ENCODE data around the gene PCNX4. TPM values are rescaled to one million over a fixed set of nuclear protein-coding genes. Genes with fewer than 3 reads are reported as not detected.

PCNX4 gene
- total RNA-seq, 4 donors from 2014 or later, result 11.3 to 42.8 (median 34.8) TPM

DNA sequence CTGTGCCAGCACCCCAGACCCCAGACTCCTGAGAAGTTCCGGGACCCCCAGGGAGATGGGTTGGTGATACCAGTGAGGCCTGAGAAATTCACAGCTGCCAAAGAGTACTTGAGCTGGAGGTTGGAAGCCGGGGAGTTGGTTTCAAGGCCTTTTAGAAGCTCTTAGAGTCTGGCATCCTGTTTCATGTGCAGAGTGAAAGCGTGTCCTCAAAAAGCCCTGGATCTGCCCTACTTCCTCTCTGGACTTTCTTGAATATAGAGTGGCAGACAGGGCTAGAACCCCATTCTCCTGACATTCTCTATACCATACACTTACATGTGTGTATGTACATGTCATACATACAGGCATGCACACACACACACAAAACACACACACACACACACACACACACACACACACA lies 126.0 kb downstream of the PCNX4 start:
- in situ Hi-C loops (cut with MboI; ENCODE audit: low sequenced_read_pairs in 4 of 4) (loop anchor here in 1 of 4 donors (25.0 kb wide), 1 partner anchor 95 kb away; no protein-coding TSS in a partner anchor), intact Hi-C loops (cut with DNase I; ENCODE audit: low total_unique reads) (no loop called here)
- no peaks in the 10 kb centered on the region for H3K36me3 ChIP-seq
- TF ChIP-seq POLR2A (IDR thresholded peaks at IDR 0.05), result no peak
- H3K9me3 ChIP-seq, result no peaks in the 10 kb centered on the region
- no peaks in the 10 kb centered on the region for H3K27me3 ChIP-seq
- H3K4me3 ChIP-seq, result no peak overlapping the region
- ATAC-seq, result peak in 1 of 2 donors; percentile 38
- DNase-seq, result no peak
- peaks cover 55% of the 10 kb centered on the region in 2 donors for H3K4me1 ChIP-seq
- H3K27ac ChIP-seq, result peak overlapping the region; percentile 10 to 66 (median 53)

Other genes with a start within 250 kb of the PCNX4 start
- 1 to 10 TPM; 1.4 to 2.5 (median 1.8) TPM for gene RTN1, start 221.1 kb upstream of the PCNX4 start, total RNA-seq
- under 1 TPM in 1 of 4 donors, not detected in 3; 0.22 TPM for gene LRRC9, start 171.8 kb upstream of the PCNX4 start, total RNA-seq
- gene DHRS7, start 73.5 kb downstream of the PCNX4 start, total RNA-seq, result 1,000 to 10,000 TPM in 3 of 4 donors, 100 to 1,000 TPM in 1; 937 to 2,179 (median 1,242) TPM
- gene PPM1A, start 157.3 kb downstream of the PCNX4 start, total RNA-seq, result 100 to 1,000 TPM in 1 of 4 donors, 10 to 100 TPM in 3; 81.2 to 107 (median 86.1) TPM